Liver (tissue), 9 donors: ENCODE measurements around the gene MAP6. TPM values are rescaled to one million over a fixed set of nuclear protein-coding genes. Genes with fewer than 3 reads are reported as not detected.

ENCODE experiments used
- DNase-seq: peaks from one replicate; pipeline ENCODE4 v3.0.0-alpha.2; 2017; ENCODE audit warnings: low spot score
- H3K27ac ChIP-seq, 2 donors: one replicate each; pipeline ENCODE4 v1.7.0; 2013; ENCODE audit warnings: inconsistent platforms in 2 of 2, low read length in 2 of 2, control low read depth in 1 of 2, low read depth in 1 of 2, mild to moderate bottlenecking in 1 of 2
- H3K27me3 ChIP-seq, 4 donors: one replicate each; pipeline versions ENCODE4 v1.6.1 to v1.7.0; 2013; ENCODE audit warnings: low read length in 3 of 4, inconsistent platforms in 1 of 4, mild to moderate bottlenecking in 1 of 4, moderate library complexity in 1 of 4; ENCODE audit not compliant: control insufficient read depth in 4 of 4, insufficient read depth in 4 of 4
- H3K36me3 ChIP-seq, 4 donors: one replicate each; pipeline versions ENCODE4 v1.6.1 to v1.7.0; 2013; ENCODE audit warnings: low read length in 3 of 4, mild to moderate bottlenecking in 3 of 4, low read depth in 1 of 4, moderate library complexity in 1 of 4; ENCODE audit not compliant: control insufficient read depth in 4 of 4, insufficient read depth in 3 of 4
- H3K4me1 ChIP-seq, 4 donors: one replicate each; pipeline versions ENCODE4 v1.6.1 to v1.7.0; 2013; ENCODE audit warnings: low read length in 3 of 4, mild to moderate bottlenecking in 3 of 4, moderate library complexity in 1 of 4; ENCODE audit not compliant: control insufficient read depth in 4 of 4, insufficient read depth in 4 of 4
- H3K4me3 ChIP-seq, 3 donors: one replicate each; pipeline versions ENCODE4 v1.6.1 to v1.7.0; 2013; ENCODE audit warnings: low read length in 3 of 3, control low read depth in 1 of 3, low read depth in 1 of 3, mild to moderate bottlenecking in 1 of 3
- H3K9ac ChIP-seq, 2 donors: one replicate each; pipeline ENCODE4 v1.7.0; 2013; ENCODE audit warnings: low read length in 2 of 2, mild to moderate bottlenecking in 2 of 2, moderate library complexity in 2 of 2, control low read depth in 1 of 2, low read depth in 1 of 2
- H3K9me3 ChIP-seq, 4 donors: one replicate each; pipeline versions ENCODE4 v1.6.1 to v1.7.0; 2013; ENCODE audit warnings: low read length in 3 of 4; ENCODE audit not compliant: control insufficient read depth in 4 of 4
- ATF3 ChIP-seq: IDR thresholded peaks from 2 replicates; pipeline ENCODE4 v1.6.1; 2016; ENCODE audit warnings: antibody characterized with exemption
- CTCF ChIP-seq: fragments of 150-350 bp; IDR thresholded peaks from 2 replicates; pipeline ENCODE4 v1.5.1; 2017; ENCODE audit warnings: improper control_type of control experiment, low read depth, low read length; ENCODE audit not compliant: missing input control
- EGR1 ChIP-seq, 2 donors: IDR thresholded peaks; 2 replicates each; pipeline ENCODE4 v1.6.1; 2016 to 2018; ENCODE audit warnings: antibody characterized with exemption in 2 of 2, low read depth in 2 of 2
- FOXA1 ChIP-seq: IDR thresholded peaks from 2 replicates; pipeline ENCODE4 v1.6.1; 2016; ENCODE audit warnings: antibody characterized with exemption
- FOXA2 ChIP-seq: IDR thresholded peaks from 2 replicates; pipeline ENCODE4 v1.6.1; 2016; ENCODE audit warnings: antibody characterized with exemption
- GABPA ChIP-seq, 2 donors: IDR thresholded peaks in 1 of 2; conservative IDR thresholded peaks in 1 of 2; 2 replicates each; pipeline ENCODE4 v1.6.1; 2016; ENCODE audit warnings: antibody characterized with exemption in 2 of 2, mild to moderate bottlenecking in 1 of 2, moderate library complexity in 1 of 2
- HNF4A ChIP-seq, 2 donors: conservative IDR thresholded peaks; 2 replicates each; pipeline ENCODE4 v1.6.1; 2016; ENCODE audit warnings: antibody characterized with exemption in 2 of 2, mild to moderate bottlenecking in 2 of 2
- HNF4G ChIP-seq: IDR thresholded peaks from 2 replicates; pipeline ENCODE4 v1.6.1; 2016; ENCODE audit warnings: antibody characterized with exemption
- JUND ChIP-seq, 2 donors: IDR thresholded peaks; 2 replicates each; pipeline ENCODE4 v1.6.1; 2016; ENCODE audit warnings: antibody characterized with exemption in 2 of 2
- NR2F2 ChIP-seq: IDR thresholded peaks from 2 replicates; pipeline ENCODE4 v1.6.1; 2016; ENCODE audit warnings: antibody characterized with exemption
- RAD21 ChIP-seq, 2 donors: IDR thresholded peaks; 2 replicates each; pipeline ENCODE4 v1.6.1; 2016; ENCODE audit warnings: antibody characterized with exemption in 2 of 2, mild to moderate bottlenecking in 2 of 2
- REST ChIP-seq: IDR thresholded peaks from 2 replicates; pipeline ENCODE4 v1.6.1; 2016; ENCODE audit warnings: antibody characterized with exemption, mild to moderate bottlenecking
- RXRA ChIP-seq, 2 donors: IDR thresholded peaks; 2 replicates each; pipeline ENCODE4 v1.6.1; 2017 to 2018; ENCODE audit warnings: antibody characterized with exemption in 2 of 2, mild to moderate bottlenecking in 1 of 2
- SP1 ChIP-seq: IDR thresholded peaks from 2 replicates; pipeline ENCODE4 v1.6.1; 2018; ENCODE audit warnings: antibody characterized with exemption, mild to moderate bottlenecking
- TAF1 ChIP-seq: conservative IDR thresholded peaks from 2 replicates; pipeline ENCODE4 v1.6.1; 2016; ENCODE audit warnings: antibody characterized with exemption, mild to moderate bottlenecking
- YY1 ChIP-seq: IDR thresholded peaks from 2 replicates; pipeline ENCODE4 v1.6.1; 2016; ENCODE audit warnings: antibody characterized with exemption, mild to moderate bottlenecking
- ZBTB33 ChIP-seq: IDR thresholded peaks from 2 replicates; pipeline ENCODE4 v1.6.1; 2016; ENCODE audit warnings: antibody characterized with exemption
- WGBS: extraction: QIAGEN DNeasy Blood & Tissue Kit; methylation state at CpG from one replicate; pipeline ENCODE4 v1.1.7; 2013; 5-methylcytosine and 5-hydroxymethylcytosine counted together
- polyA plus RNA-seq, 2 donors: library from polyadenylated mRNA; stranded (reverse) in 1 of 2; unstranded in 1 of 2; fragments of 200-250 nt in 1 of 2; fragments of >200 nt in 1 of 2; fragmentation: Nextera tagmentation in 1 of 2; extraction: Ambion mirVana in 1 of 2; gene quantifications; one replicate each; pipeline versions ENCODE4 v1.2.1 to v1.2.3, GENCODE V29; 2013 to 2015
- total RNA-seq, 2 donors: library from RNA; depleted of rRNA; stranded (reverse); fragments of >200 nt; gene quantifications; one replicate each; pipeline ENCODE4 v1.2.3, GENCODE V29; 2014
- TF ChIP-seq, protein P1 (sequence below): IDR thresholded peaks from 2 replicates; pipeline ENCODE4 v1.6.1; 2016; ENCODE audit warnings: antibody characterized with exemption
- donor health status: healthy.
- donor health status: healthy.
- donor health status: healthy.
- donor health status: healthy.
- donor health status: healthy.

The MAP6 gene
- total and polyA plus RNA-seq, 4 donors, result 0.22 to 0.36 (median 0.24) TPM

DNA sequence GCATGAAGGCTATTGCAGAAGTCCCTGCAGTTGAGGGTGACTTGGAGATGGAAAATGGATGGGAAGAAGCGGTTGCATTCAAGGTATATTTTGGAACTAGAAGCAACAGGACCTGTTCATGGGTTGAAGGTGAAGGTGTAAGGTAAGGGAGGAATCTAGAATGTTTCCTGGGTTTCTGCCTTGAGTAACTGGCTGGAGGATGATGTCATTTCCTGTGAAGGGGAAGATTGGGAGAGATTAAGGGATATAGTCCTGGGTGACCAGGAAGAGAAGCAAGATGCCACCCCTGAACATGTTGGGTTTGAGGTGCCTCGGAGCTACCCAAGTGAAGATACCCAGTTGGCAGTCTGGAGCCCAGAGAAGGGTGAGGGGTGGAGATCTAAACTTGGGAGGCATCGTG lies 36.7 kb upstream of the MAP6 start:
- H3K27me3 ChIP-seq, result no peaks in the 10 kb centered on the region
- TF ChIP-seq RAD21 (IDR thresholded peaks at IDR 0.05) (no peak), FOXA2 (no peak), HNF4G (no peak), REST (no peak), NR2F2 (no peak), YY1 (no peak), ATF3 (no peak), GABPA (IDR thresholded peaks at IDR 0.05 in 1 of 2, conservative IDR thresholded peaks at IDR 0.05 in 1 of 2) (no peak), ZBTB33 (no peak), RXRA (IDR thresholded peaks at IDR 0.05) (no peak), JUND (IDR thresholded peaks at IDR 0.05) (no peak), EGR1 (IDR thresholded peaks at IDR 0.05; ENCODE audit: low read depth in 2 of 2) (no peak), TAF1 (no peak), FOXA1 (no peak), CTCF (no peak), HNF4A (conservative IDR thresholded peaks at IDR 0.05) (no peak), SP1 (no peak)
- TF ChIP-seq, protein P1, sequence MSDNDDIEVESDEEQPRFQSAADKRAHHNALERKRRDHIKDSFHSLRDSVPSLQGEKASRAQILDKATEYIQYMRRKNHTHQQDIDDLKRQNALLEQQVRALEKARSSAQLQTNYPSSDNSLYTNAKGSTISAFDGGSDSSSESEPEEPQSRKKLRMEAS, result no peak
- no peaks in the 10 kb centered on the region for H3K36me3 ChIP-seq
- H3K9me3 ChIP-seq, result no peaks in the 10 kb centered on the region
- peaks cover 0 to 6% (median 3%) of the 10 kb centered on the region in 4 donors for H3K4me1 ChIP-seq
- H3K27ac ChIP-seq, result no peak overlapping the region
- no peak overlapping the region for H3K9ac ChIP-seq
- 90% methylated on average over 3 of the region's 3 CpGs for WGBS
- no peak for DNase-seq
- H3K4me3 ChIP-seq, result no peak overlapping the region
